Prostate gland (tissue), 2 donors: ENCODE data around the gene CARS2.

Source experiments
- POLR2A ChIP-seq: fragments of 450-650 bp; IDR thresholded peaks from one replicate; pipeline ENCODE4 v1.6.1; 2016; ENCODE audit warnings: antibody characterized with exemption, mild to moderate bottlenecking
- POLR2AphosphoS5 ChIP-seq: sonication (generic); formaldehyde crosslinking; IDR thresholded peaks from one replicate; pipeline ENCODE4 v1.6.1; 2017; ENCODE audit warnings: antibody characterized with exemption
- TF ChIP-seq, protein P1 (sequence below), 4 experiments: fragments of 200-600 bp in 2 of 4; fragments of 450-650 bp in 2 of 4; sonication (generic) in 2 of 4; IDR thresholded peaks; 1 replicate in 3 of 4; 2 replicates in 1 of 4; pipeline ENCODE4 v1.5.1; 2016 to 2019; ENCODE audit warnings: antibody characterized with exemption in 4 of 4, mild to moderate bottlenecking in 2 of 4, moderate library complexity in 2 of 4

DNA sequence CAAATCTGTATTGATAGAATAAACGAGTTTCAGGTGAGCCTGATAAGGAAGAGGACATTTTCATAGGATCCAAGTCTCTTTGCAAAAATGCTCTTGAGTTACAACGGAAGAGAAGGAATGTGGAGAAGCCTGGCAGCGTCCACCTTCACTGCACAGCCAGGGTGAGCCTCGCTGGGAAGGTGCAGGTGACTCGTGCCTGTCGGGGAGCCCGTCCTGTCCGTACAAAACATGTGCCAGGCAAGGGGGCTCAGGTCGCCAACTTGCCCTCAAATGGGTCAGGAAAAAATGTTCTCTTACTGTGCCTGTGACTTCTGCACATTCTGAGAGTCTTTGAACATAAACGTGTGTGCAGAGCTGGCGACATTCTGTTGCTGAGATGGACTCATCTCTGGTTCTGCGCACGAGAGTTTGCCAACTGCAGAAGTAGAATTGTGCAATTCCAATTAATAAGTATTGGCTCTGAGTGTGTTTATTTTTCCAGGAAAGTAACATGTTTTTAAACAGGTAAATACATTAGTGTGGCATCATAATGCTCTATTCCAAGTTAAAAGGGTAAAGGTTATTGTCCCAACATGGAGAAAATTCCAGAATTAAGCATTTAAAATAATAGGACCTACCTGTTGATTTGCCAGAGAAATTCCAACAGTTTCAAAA is 62.0 kb downstream of the CARS2 start:
- TF ChIP-seq, protein P1, sequence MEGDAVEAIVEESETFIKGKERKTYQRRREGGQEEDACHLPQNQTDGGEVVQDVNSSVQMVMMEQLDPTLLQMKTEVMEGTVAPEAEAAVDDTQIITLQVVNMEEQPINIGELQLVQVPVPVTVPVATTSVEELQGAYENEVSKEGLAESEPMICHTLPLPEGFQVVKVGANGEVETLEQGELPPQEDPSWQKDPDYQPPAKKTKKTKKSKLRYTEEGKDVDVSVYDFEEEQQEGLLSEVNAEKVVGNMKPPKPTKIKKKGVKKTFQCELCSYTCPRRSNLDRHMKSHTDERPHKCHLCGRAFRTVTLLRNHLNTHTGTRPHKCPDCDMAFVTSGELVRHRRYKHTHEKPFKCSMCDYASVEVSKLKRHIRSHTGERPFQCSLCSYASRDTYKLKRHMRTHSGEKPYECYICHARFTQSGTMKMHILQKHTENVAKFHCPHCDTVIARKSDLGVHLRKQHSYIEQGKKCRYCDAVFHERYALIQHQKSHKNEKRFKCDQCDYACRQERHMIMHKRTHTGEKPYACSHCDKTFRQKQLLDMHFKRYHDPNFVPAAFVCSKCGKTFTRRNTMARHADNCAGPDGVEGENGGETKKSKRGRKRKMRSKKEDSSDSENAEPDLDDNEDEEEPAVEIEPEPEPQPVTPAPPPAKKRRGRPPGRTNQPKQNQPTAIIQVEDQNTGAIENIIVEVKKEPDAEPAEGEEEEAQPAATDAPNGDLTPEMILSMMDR (IDR thresholded peaks at IDR 0.05) = no peak
- no peak for TF ChIP-seq POLR2A
- no peak for TF ChIP-seq POLR2AphosphoS5
